ENCODE results near the gene COX5B. TPM values are rescaled to one million over a fixed set of nuclear protein-coding genes. Genes with fewer than 3 reads are reported as not detected.

The COX5B gene
- total and polyA plus RNA-seq, 9 of the 15 experiments (the other 6 are each of a cell fraction or from before 2014, with no cell fraction given) = 154 to 1,424 (median 487) TPM

- no peak for TF ChIP-seq HINFP (tag; conservative IDR thresholded peaks at IDR 0.05; ENCODE audit: low read depth)
- 0 out of 4 replicates have a peak, but pooled peaks of 1 of the 2 experiments have one; percentile 33 for TF ChIP-seq CSDE1 (IDR thresholded peaks at IDR 0.05)
- no peak for TF ChIP-seq SMARCA5 (IDR thresholded peaks at IDR 0.05)
- no peak for TF ChIP-seq NCOR1 (IDR thresholded peaks at IDR 0.05)
- peak in 1 of 2 experiments; percentile 35; a peak in 1 of 4 replicates for TF ChIP-seq UBTF (IDR thresholded peaks at IDR 0.05; ENCODE audit: borderline replicate concordance in 1 of 2, low read depth in 2 of 2, low read length in 2 of 2)
- peak; percentile 60; the same call in 1 of the 2 replicates for TF ChIP-seq GTF2E2 (tag; IDR thresholded peaks at IDR 0.05)
- no peak for TF ChIP-seq BDP1 (IDR thresholded peaks at IDR 0.05; ENCODE audit: insufficient read depth, insufficient read length)
- TF ChIP-seq CHD2 (IDR thresholded peaks at IDR 0.05; ENCODE audit: low read depth, low read length) = peak; percentile 66
- TF ChIP-seq CCNT2 (IDR thresholded peaks at IDR 0.05; ENCODE audit: borderline replicate concordance, extremely low read depth, insufficient read length, low read depth, low read length) = peak; percentile 65
- TF ChIP-seq PTRF (tag; IDR thresholded peaks at IDR 0.05) = no peak
- no peak for TF ChIP-seq ZNF445 (CRISPR knock-in tag; IDR thresholded peaks at IDR 0.05; ENCODE audit: low read depth)
- TF ChIP-seq TARDBP (IDR thresholded peaks at IDR 0.05) = no peak
- peak; percentile 99 for TF ChIP-seq ATF7 (IDR thresholded peaks at IDR 0.05)
- no peak for TF ChIP-seq ZNF507 (tag; conservative IDR thresholded peaks at IDR 0.05)
- no peak for TF ChIP-seq ID3 (CRISPR knock-in tag; IDR thresholded peaks at IDR 0.05)
- TF ChIP-seq ID3 (tag; IDR thresholded peaks at IDR 0.05) = no peak
- no peak for TF ChIP-seq ZFPM2 (CRISPR knock-in tag; IDR thresholded peaks at IDR 0.05)
- no peak for TF ChIP-seq DIDO1 (tag; IDR thresholded peaks at IDR 0.05; ENCODE audit: low read depth)
- TF ChIP-seq ZKSCAN8 (CRISPR knock-in tag; IDR thresholded peaks at IDR 0.05) = no peak
- peak; percentile 82 for TF ChIP-seq PHF8 (IDR thresholded peaks at IDR 0.05; ENCODE audit: borderline replicate concordance, low read length)
- TF ChIP-seq MYBL2 (IDR thresholded peaks at IDR 0.05; ENCODE audit: low read depth) = no peak
- no peak for TF ChIP-seq MYBL2 (CRISPR knock-in tag; IDR thresholded peaks at IDR 0.05; ENCODE audit: borderline replicate concordance)
- peak; percentile 92 for TF ChIP-seq RBFOX2 (IDR thresholded peaks at IDR 0.05; ENCODE audit: low read depth, low read length)
- TF ChIP-seq EHMT2 (IDR thresholded peaks at IDR 0.05) = no peak
- TF ChIP-seq SUPT5H (IDR thresholded peaks at IDR 0.05) = peak; percentile 89
These were observed 18.2 kb downstream of the COX5B start, which contains the start of gene ACTR1B (continued) for GRCh38 chr2:97663962-97664635.

All from K562 (cell line).